GM19463 (cell line): ENCODE results near the gene WASF2.
A peak's percentile ranks its signal among the peaks of the same experiment; 100 is the strongest.
"Not testable (repeated sequence)": the region's sequence is repeated elsewhere in the genome, so short reads cannot be mapped to it uniquely, and the experiment has no call there.

Source experiments
- ATAC-seq: cut with Tn5 transposase; IDR thresholded peaks from one replicate; pipeline ENCODE4 v1.9.1; 2021; ENCODE audit warnings: mild to moderate bottlenecking, moderate library complexity; ENCODE audit not compliant: unreplicated experiment

The WASF2 gene

GRCh38 chr1:27503033-27503432 lies 13.1 kb upstream of the WASF2 start:
- ATAC-seq = no peak

- not testable (repeated sequence) for ATAC-seq
Observed at GRCh38 chr1:27501159-27501558, 11.2 kb upstream of the WASF2 start.

- no peak for ATAC-seq
Observed at GRCh38 chr1:27499142-27499541, 9.2 kb upstream of the WASF2 start.

GRCh38 chr1:27496604-27497155 lies 6.7 kb upstream of the WASF2 start:
- ATAC-seq = no peak

- ATAC-seq = no peak
Observed at GRCh38 chr1:27492796-27493195, 2.8 kb upstream of the WASF2 start.

- no peak for ATAC-seq
Observed at GRCh38 chr1:27491748-27492700, 2.1 kb upstream of the WASF2 start.

- peak; percentile 16 for ATAC-seq
Observed at GRCh38 chr1:27489501-27489972, 430 bp downstream of the WASF2 start.

GRCh38 chr1:27487966-27488884 lies 1.7 kb downstream of the WASF2 start:
- ATAC-seq = no peak

- no peak for ATAC-seq
Observed at GRCh38 chr1:27485363-27485762, 4.6 kb downstream of the WASF2 start.

- no peak for ATAC-seq
Observed at GRCh38 chr1:27483659-27484058, 6.3 kb downstream of the WASF2 start.

- no peak for ATAC-seq
Observed at GRCh38 chr1:27481994-27482620, 7.9 kb downstream of the WASF2 start.

- ATAC-seq = no peak
Observed at GRCh38 chr1:27478098-27478497, 11.9 kb downstream of the WASF2 start.

- no peak for ATAC-seq
Observed at GRCh38 chr1:27476237-27476636, 13.7 kb downstream of the WASF2 start.

GRCh38 chr1:27475720-27476119 lies 14.2 kb downstream of the WASF2 start:
- no peak for ATAC-seq

- no peak for ATAC-seq
Observed at GRCh38 chr1:27473755-27474154, 16.2 kb downstream of the WASF2 start.

GRCh38 chr1:27472098-27472497 lies 17.9 kb downstream of the WASF2 start:
- not testable (repeated sequence) for ATAC-seq

GRCh38 chr1:27471477-27471876 lies 18.5 kb downstream of the WASF2 start:
- ATAC-seq = no peak

- ATAC-seq = no peak
Observed at GRCh38 chr1:27469334-27469733, 20.6 kb downstream of the WASF2 start.

- ATAC-seq = not testable (repeated sequence)
Observed at GRCh38 chr1:27468378-27468777, 21.6 kb downstream of the WASF2 start.

- no peak for ATAC-seq
Observed at GRCh38 chr1:27464926-27465647, 24.9 kb downstream of the WASF2 start.
